Anterior cingulate cortex (tissue), 58 donors: Measurements from ENCODE around the gene MAP7.

Experiments used
- DNase-seq, 58 donors: peaks; one replicate each; lab custom pipeline; 2025; lab: John Stamatoyannopoulos, UW

The MAP7 gene

GRCh38 chr6:136429264-136430065 lies 120.8 kb downstream of the MAP7 start:
- no peak for DNase-seq

GRCh38 chr6:136427378-136427717 lies 122.9 kb downstream of the MAP7 start:
- no peak for DNase-seq

DNA sequence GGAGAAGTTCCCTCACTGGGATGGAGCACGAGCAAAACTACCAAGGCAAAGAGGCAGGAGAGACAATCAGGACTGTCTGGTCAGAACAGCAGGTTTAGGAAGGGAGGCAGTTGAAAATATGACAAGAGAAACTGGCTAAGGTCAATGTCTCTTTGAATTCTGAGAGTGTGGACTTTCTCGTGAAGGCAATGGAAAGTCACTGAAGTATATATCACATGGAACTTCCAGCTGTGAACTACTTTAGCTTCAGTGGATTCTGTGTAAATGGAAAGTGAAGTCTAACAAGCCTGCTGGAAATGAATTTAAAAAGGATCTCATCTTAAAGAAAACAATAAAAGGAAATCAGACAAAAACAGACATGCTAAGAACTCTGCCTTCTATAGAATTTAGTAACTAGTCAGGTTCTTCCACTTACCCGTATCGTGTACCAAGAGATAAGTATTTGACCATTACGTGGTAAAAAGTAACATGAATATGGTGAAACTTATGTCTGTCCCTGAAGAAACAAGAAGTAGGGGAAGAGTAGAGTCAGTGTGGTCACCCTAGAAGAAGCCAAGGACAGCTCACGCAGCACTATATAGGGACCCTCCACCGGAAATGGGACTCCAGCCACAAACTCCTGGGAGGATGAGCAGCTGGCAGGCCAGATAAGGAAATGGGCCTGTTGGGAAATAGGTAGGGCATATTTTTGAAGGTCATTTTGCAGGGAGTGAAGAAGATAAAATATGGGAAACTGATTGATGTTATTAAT lies 123.4 kb downstream of the MAP7 start:
- no peak for DNase-seq

GRCh38 chr6:136425793-136426192 lies 124.4 kb downstream of the MAP7 start:
- no peak for DNase-seq

DNA sequence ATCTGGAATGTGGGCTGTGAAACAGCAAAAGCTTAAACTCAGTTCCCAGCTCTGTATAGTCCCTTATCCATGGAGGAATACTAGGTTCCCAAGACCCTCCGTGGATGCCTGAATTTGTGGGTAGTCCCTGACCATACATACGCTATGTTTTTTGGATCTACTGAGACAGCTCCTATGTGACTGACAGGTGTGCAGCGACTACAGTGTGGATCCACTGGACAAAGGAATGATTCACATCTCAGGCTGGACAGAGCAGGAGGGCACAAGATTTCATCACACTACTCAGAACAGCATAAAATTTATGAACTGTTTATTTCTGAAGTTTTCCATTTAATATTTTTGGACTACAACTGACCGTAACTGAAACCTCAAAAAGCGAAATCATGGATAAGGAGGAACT lies 125.3 kb downstream of the MAP7 start:
- no peak for DNase-seq

DNA sequence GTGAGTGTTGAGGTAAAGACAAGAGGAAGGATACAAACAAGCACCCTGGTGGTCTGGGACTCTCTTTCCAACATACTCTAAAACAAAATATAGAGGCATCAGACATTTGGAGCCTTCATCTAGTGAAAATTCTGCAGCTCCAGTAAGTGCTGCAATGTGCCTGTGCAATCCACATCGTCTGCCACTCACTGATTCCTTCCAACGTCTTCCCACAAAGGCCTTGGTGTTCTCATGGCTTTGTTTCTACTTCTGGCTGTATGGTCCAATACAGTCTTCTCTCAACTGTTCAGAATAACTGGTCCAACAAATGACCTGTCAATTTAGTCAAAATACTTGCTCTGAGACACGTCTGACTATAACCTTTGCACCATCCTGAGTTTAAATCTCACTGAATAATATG lies 125.8 kb downstream of the MAP7 start:
- DNase-seq: peak in 6 of 58 donors; percentile 17 to 44 (median 32)

- no peak for DNase-seq
These were observed 128.6 kb downstream of the MAP7 start for GRCh38 chr6:136421537-136422158.

GRCh38 chr6:136420853-136421252 lies 129.4 kb downstream of the MAP7 start:
- DNase-seq: no peak

DNA sequence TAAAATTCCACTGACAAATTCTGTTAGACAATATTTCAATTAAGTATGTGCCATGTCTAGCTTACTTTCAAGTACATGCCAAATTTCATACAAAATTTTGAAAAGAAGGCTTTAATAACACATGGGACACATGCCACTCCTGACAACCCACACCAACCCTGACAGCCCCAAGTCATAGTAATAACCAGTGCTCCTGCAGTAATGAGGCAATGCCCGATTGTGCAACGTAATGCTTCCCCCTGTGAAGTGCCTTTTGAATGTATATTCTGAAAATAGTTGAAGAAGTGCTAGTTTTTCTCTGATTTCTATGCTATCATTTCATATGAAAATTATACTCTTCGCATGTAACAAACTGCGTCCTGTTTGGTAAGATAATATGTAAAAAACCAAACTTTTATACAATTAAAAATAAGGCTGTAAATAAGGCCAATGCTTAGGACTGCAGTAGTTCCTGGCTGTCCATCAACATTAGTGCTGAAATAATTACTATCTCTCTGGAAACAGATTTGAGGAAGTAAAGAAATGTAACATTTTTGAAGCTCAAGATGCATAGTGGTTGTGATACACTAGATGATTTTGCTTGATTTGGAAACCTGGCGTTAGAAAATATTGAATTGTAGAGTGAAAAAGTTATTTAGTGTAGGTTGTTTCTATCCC lies 134.7 kb downstream of the MAP7 start:
- no peak for DNase-seq

- DNase-seq: no peak
These were observed 137.8 kb downstream of the MAP7 start for GRCh38 chr6:136412410-136412809.

- no peak for DNase-seq
These were observed 138.5 kb downstream of the MAP7 start for GRCh38 chr6:136411453-136412354.

DNA sequence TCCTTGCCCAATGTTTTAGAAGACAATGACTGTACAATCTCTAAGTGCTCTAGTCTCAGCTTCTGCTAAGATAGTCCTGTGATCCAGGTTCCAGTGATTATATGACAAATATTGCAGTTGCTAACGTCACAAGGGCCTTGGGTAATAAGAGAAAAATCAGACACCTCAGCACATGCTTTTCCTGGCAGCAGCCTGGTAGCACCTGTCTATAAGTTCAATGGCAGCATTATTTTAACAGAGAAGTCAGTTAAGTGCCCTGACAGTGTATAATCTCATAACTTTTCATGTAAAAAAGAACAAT lies 139.2 kb downstream of the MAP7 start:
- no peak for DNase-seq

DNA sequence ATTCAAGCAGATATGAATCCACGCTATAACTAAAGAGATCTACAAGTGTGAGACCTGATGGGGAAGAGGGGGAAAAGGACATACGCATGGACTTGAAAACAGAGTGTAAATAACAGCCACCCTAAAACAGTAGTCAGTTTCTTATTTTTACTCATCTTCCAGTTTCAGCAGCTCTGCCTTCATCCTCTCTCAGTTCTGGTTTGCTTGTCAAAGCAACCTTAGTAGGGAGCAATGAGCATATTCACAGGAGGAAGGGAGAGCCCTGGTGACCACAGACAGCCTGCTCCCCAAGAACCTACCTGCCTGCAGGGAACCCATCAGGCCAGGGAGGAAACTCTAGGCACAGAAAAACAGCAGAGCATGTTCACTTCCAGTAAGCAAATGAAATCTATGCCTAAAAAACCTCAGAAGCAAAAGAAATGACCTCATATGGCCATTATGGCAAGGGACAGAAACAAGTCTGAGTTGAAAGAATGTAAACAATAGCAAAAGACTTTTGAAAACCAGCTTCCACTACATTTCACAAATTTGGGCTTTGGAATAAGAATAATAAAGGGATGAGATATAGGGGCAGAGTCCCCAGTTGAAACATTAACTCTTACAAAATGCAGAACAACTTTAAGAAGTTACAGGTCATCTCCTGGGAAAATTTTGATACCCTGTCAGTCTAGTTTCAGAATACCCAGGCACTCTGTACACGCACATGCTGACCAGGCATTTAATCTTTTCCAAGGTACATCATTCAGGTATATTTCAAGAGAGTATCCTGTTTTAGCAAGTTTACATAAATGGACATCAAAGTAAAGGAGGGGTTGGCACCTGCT lies 139.8 kb downstream of the MAP7 start:
- DNase-seq: no peak

- DNase-seq: no peak
These were observed 140.6 kb downstream of the MAP7 start for GRCh38 chr6:136409597-136409996.

- no peak for DNase-seq
These were observed 142.0 kb downstream of the MAP7 start for GRCh38 chr6:136408204-136408603.

GRCh38 chr6:136405420-136406029 lies 144.7 kb downstream of the MAP7 start:
- no peak for DNase-seq

DNA sequence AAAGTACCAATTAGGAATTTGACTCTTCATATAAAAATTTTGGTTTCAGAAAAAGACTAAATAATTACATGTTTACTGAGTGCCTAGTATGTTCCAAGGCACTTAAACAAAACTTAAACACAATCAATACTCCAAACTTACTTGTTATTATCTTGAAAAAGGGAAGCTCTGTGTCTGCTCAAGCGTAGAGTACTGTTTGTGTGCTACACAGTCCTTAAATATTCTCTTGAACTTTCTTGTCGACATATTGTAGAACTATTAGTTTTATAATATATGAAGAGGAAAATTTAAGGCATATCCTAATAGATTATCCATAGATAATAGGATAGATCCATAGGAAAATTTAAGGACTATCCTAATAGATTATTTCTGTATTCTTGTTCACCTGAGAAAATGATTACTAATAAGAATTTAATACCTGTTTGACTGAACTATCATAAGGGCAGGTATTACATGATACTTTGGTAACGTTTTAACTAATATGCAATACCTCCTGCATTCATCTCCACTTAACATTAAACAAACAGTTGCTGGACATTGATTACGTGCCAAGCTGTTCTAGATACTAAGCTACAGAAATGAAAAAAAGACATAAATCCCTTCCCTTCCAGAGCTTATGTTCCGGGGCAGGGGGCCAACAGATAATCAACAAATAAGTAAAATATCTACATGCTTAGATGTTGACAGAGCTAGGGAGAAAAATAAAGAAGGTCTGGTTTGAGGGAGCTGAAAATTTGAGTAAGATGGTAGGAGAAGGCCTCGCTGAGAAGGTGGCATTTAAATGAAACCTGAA lies 145.4 kb downstream of the MAP7 start:
- no peak for DNase-seq

DNA sequence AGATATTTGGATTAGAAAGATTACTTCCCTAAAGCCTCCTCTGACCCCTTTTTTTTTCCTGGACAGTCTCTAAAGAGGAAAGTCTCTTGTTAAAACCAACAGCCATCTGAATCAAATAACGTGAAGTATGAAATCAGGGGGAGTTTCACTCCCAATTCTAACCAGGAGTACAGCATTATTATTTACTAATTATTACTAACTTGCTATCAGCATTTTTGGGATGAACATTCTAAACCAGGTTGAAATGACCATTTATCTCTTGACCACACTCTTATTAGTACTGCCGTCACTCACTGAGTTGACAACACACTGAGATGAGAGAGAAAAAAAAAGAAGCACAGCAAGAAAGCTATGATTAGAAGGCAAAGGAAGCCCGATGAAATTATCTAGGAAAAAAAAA lies 146.2 kb downstream of the MAP7 start:
- DNase-seq: no peak
